ENCODE measurements around the gene PLCL1. TPM values are rescaled to one million over a fixed set of nuclear protein-coding genes. Genes with fewer than 3 reads are reported as not detected.

PLCL1 gene
- total and polyA plus RNA-seq, 7 donors = 4.3 to 25.4 (median 12.6) TPM

DNA sequence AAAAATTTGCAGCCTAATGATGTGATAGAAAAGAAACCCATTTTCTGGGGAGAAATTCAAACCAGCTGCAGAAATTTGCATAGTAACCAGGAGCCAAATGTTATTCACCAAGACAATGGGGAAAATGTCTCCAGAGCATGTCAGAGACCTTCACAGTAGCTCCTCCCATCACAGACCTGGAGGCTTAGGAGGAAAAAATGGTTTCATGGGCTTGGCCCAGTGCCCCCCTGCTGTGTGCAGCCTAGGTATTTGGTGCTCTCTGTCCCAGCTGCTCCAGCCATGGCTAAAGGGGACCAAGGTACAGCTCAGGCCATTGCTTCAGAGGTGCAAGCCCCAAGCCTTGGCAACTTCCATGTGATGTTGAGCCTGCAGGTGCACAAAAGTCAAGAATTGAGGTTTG is 352.9 kb downstream of the PLCL1 start:
- DNase-seq (no peak), ATAC-seq (no peak)
- TF ChIP-seq, protein P1, sequence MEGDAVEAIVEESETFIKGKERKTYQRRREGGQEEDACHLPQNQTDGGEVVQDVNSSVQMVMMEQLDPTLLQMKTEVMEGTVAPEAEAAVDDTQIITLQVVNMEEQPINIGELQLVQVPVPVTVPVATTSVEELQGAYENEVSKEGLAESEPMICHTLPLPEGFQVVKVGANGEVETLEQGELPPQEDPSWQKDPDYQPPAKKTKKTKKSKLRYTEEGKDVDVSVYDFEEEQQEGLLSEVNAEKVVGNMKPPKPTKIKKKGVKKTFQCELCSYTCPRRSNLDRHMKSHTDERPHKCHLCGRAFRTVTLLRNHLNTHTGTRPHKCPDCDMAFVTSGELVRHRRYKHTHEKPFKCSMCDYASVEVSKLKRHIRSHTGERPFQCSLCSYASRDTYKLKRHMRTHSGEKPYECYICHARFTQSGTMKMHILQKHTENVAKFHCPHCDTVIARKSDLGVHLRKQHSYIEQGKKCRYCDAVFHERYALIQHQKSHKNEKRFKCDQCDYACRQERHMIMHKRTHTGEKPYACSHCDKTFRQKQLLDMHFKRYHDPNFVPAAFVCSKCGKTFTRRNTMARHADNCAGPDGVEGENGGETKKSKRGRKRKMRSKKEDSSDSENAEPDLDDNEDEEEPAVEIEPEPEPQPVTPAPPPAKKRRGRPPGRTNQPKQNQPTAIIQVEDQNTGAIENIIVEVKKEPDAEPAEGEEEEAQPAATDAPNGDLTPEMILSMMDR (IDR thresholded peaks at IDR 0.05) = no peak
- Histone ChIP-seq H3K36me3 (ENCODE audit: insufficient read depth in 1 of 2, low read depth in 1 of 2) (no peaks in the 10 kb centered on the region), H3K9me3 (no peaks in the 10 kb centered on the region), H3K27me3 (ENCODE audit: insufficient read depth in 3 of 3, low read length in 2 of 3) (no peaks in the 10 kb centered on the region), H3K4me1 (no peaks in the 10 kb centered on the region), H3K27ac (no peak overlapping the region), H3K4me3 (no peak overlapping the region)
- intact Hi-C loops (cut with DNase I) = no loop called here

DNA sequence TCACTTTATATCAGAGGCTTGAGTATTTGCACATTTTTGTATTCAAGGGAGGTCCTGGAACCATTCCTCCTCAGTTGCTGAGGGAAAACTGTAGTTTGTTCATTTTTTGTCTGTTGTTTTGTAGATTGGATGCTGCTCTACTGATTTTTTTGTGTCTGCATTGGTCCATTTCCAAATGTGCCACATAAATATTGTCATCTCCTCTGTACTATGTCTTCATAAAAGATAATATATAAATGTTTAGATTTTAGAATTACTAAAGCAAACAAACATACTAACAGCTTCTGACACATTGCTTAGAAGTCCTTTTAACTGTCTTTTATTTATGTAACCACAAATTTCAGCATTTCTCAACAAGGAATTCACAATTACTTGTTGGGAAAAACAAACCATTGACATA is 356.8 kb downstream of the PLCL1 start:
- Histone ChIP-seq H3K27ac (no peak overlapping the region), H3K27me3 (ENCODE audit: insufficient read depth in 3 of 3, low read length in 2 of 3) (no peaks in the 10 kb centered on the region), H3K9me3 (no peaks in the 10 kb centered on the region), H3K36me3 (ENCODE audit: insufficient read depth in 1 of 2, low read depth in 1 of 2) (no peaks in the 10 kb centered on the region), H3K4me3 (no peak overlapping the region), H3K4me1 (no peaks in the 10 kb centered on the region)
- ATAC-seq (no peak), DNase-seq (no peak)
- intact Hi-C loops (cut with DNase I) = no loop called here
- TF ChIP-seq, protein P1 (IDR thresholded peaks at IDR 0.05) = no peak

DNA sequence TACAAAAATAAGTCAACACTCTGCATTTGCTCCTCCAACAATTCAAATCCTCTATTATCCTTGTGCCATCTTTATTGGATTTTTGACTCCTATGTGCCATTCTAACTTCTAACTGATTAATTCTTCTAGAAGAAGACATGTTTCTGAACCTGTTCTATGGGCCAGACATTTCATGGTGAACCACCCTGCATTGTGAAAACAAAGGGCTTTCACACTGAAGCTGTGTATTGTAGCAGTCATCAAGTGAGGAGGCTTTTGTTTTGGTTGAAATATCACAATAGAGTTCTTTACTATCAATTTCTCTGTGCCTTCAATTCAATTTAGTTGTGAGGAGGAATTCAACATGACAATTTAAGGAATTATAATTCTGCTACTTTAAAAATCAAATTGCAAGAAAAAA is 357.9 kb downstream of the PLCL1 start:
- Histone ChIP-seq H3K4me1 (no peaks in the 10 kb centered on the region), H3K4me3 (no peak overlapping the region), H3K27me3 (ENCODE audit: insufficient read depth in 3 of 3, low read length in 2 of 3) (no peaks in the 10 kb centered on the region), H3K27ac (no peak overlapping the region), H3K9me3 (no peaks in the 10 kb centered on the region), H3K36me3 (ENCODE audit: insufficient read depth in 1 of 2, low read depth in 1 of 2) (no peaks in the 10 kb centered on the region)
- DNase-seq (no peak), ATAC-seq (no peak)
- intact Hi-C loops (cut with DNase I) = no loop called here
- TF ChIP-seq, protein P1 (IDR thresholded peaks at IDR 0.05) = no peak

DNA sequence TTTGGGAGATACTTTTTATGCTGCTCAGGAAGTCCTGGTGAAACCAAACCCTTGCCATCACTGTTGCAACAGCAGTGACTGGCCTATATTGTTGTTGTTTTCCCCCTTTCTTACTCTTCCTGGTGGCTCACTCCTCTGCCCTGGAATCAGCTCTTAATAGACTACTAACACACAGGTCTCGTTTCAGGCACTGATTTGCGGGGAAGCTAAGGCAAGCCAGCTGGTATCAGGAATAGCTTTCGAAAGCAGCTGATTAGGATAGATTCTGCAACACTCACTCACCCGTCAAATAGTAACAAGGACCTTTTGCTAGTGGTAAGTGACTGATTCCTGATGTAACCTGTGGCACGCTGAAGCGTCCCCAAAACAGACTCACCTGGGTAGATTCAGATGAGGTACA is 360.4 kb downstream of the PLCL1 start:
- no peak for ATAC-seq
- 78 to 84% (median 83%) methylated on average over 6 of the region's 6 CpGs for WGBS, 3 donors
- no peaks in the 10 kb centered on the region for H3K36me3 ChIP-seq (ENCODE audit: insufficient read depth in 1 of 2, low read depth in 1 of 2)

DNA sequence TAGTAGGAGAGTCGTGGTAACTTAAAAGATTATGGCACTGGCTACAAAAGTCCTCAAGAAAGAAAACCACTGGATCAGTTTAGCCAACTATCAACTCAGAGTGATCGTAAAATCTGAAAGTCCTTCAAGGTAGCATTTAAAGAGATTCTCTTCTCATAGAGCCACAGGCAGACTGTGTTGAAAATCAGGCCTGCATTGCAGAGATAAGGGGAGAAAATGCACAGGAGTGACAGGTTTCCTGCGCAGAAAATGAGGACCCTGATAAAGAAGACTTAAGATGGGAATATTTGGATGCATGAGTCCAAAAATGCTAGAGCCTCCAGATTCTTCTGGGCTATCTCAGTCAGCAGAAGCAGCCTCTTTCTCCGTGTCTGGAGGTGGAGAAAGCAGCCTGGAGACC is 360.9 kb downstream of the PLCL1 start:
- Histone ChIP-seq H3K4me3 (no peak overlapping the region), H3K27me3 (ENCODE audit: insufficient read depth in 3 of 3, low read length in 2 of 3) (no peaks in the 10 kb centered on the region), H3K27ac (no peak overlapping the region), H3K9me3 (no peaks in the 10 kb centered on the region), H3K4me1 (no peaks in the 10 kb centered on the region), H3K36me3 (ENCODE audit: insufficient read depth in 1 of 2, low read depth in 1 of 2) (no peaks in the 10 kb centered on the region)
- no peak for DNase-seq
- 84 to 91% (median 87%) methylated on average over 4 of the region's 4 CpGs for WGBS, 3 donors
- intact Hi-C loops (cut with DNase I) = no loop called here
- ATAC-seq = no peak
- TF ChIP-seq, protein P1 (IDR thresholded peaks at IDR 0.05) = no peak

More for the DNA sequence above, 360.4 kb downstream of the PLCL1 start:
- no peaks in the 10 kb centered on the region for H3K4me1 ChIP-seq
- TF ChIP-seq, protein P1 (IDR thresholded peaks at IDR 0.05) = no peak
- no peak for DNase-seq
- no peaks in the 10 kb centered on the region for H3K27me3 ChIP-seq (ENCODE audit: insufficient read depth in 3 of 3, low read length in 2 of 3)
- no peaks in the 10 kb centered on the region for H3K9me3 ChIP-seq
- no peak overlapping the region for H3K27ac ChIP-seq
- H3K4me3 ChIP-seq = no peak overlapping the region
- intact Hi-C loops (cut with DNase I) = no loop called here
